ENCODE results near the gene TMEM229B. TPM values are rescaled to one million over a fixed set of nuclear protein-coding genes. Genes with fewer than 3 reads are reported as not detected.

Gene TMEM229B
- polyA plus RNA-seq, 4 donors = 6.5 to 27.5 (median 11.4) TPM

DNA sequence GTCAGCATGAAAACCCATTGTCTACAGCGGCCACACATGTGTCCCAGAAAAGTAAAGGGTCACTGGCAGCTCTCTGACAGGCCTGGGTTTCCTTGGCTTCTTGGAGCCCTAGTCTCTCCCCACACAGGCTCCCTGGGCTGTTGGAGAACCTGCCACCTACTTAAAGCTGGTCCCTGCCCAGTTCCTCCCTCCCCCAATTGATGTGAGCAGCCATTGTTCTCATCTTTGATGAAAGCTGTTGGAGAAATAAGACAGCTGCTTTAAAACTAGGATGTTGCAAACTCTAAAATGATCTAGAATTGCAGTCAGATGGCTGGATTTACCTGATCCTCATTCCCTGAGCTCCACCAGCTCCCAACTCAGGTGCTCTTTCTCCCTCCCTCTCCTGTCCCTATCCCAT, 39.8 kb upstream of the TMEM229B start:
- WGBS, 3 donors = 38 to 88% (median 58%) methylated on average over 1 of the region's 1 CpG
- Histone ChIP-seq H3K36me3 (ENCODE audit: control insufficient read depth in 3 of 3, insufficient read depth in 2 of 3, low read depth in 1 of 3, low read length in 3 of 3) (no peaks in the 10 kb centered on the region), H3K4me1 (ENCODE audit: control insufficient read depth in 3 of 3, insufficient read depth in 2 of 3, low read depth in 1 of 3, low read length in 2 of 3) (peaks cover 0 to 11% (median 0%) of the 10 kb centered on the region in 3 donors), H3K27me3 (ENCODE audit: control insufficient read depth in 3 of 3, insufficient read depth in 3 of 3, low read length in 3 of 3) (peaks cover 0 to 3% (median 0%) of the 10 kb centered on the region in 3 donors), H3K4me3 (ENCODE audit: low read depth in 1 of 3, low read length in 3 of 3) (no peak overlapping the region), H3K27ac (ENCODE audit: low read depth in 1 of 3, low read length in 2 of 3) (no peak overlapping the region), H3K9me3 (ENCODE audit: control insufficient read depth in 2 of 2, insufficient read depth in 1 of 2, low read depth in 1 of 2, low read length in 1 of 2) (no peaks in the 10 kb centered on the region)
- FAIRE-seq (no peak), DNase-seq (no peak)

DNA sequence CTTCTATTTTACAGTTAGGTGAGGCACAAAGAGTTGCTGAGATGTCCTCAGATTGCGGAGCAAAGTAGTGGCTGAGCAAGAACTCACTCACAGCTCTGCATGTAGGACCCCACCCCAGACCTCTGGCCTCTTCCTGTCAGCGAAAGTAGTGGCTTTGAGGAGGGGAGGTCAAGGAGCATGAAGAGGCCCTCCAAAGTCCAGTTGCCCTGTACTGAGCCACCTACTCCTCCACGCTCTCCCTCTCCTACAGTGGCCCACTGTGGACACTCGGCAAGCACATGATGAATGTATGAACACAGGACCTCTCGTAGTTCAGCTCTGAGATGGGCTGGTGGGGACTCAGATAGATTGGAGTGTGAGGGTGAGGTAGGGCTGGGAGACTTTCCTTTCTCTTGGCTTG, 39.2 kb upstream of the TMEM229B start:
- DNase-seq (no peak), FAIRE-seq (no peak)
- WGBS, 3 donors = 83 to 91% (median 87%) methylated on average over 5 of the region's 5 CpGs
- Histone ChIP-seq H3K27ac (ENCODE audit: low read depth in 1 of 3, low read length in 2 of 3) (no peak overlapping the region), H3K27me3 (ENCODE audit: control insufficient read depth in 3 of 3, insufficient read depth in 3 of 3, low read length in 3 of 3) (peaks cover 0 to 3% (median 0%) of the 10 kb centered on the region in 3 donors), H3K9me3 (ENCODE audit: control insufficient read depth in 2 of 2, insufficient read depth in 1 of 2, low read depth in 1 of 2, low read length in 1 of 2) (no peaks in the 10 kb centered on the region), H3K36me3 (ENCODE audit: control insufficient read depth in 3 of 3, insufficient read depth in 2 of 3, low read depth in 1 of 3, low read length in 3 of 3) (no peaks in the 10 kb centered on the region), H3K4me3 (ENCODE audit: low read depth in 1 of 3, low read length in 3 of 3) (no peak overlapping the region), H3K4me1 (ENCODE audit: control insufficient read depth in 3 of 3, insufficient read depth in 2 of 3, low read depth in 1 of 3, low read length in 2 of 3) (peaks cover 0 to 11% (median 0%) of the 10 kb centered on the region in 3 donors)

DNA sequence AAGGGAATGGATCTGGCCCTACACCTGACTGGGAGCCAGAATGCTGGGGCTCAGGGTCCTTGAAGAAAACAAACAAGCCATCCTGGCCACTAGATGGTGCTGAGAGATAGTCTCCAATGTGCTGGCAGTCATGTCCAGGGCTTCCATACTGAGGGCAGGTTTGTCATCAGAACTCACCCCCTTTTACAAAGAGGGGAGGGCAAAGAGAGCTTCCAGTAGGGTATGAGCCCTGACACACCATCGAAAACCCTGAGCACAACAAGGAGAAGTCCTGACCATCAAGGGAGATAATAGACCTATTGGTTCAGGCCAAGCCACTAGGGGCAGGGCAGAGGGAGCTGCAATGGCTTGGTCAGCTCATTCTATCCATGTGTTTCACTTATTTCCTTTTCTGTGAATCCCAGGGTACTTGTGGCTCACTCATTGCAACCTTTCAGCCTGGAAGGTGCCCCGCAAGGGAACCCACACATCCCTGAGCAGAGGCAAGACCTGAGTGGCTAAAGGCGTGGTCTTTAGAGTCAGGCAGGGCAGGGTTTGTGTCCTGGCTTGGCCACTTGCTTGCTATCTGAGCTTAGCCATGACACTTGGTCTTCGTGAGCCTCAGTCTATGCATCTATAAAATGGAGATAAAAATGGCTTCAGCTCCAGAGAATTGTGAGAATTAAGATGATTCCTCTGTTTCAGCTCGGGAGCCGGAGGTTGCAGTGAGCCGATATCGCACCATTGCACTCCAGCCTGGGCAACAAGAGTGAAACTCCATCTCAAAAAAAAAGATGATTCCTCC, 38.3 kb upstream of the TMEM229B start:
- peak overlapping the region in 1 of 3 donors; percentile 19 for H3K27ac ChIP-seq (ENCODE audit: low read depth in 1 of 3, low read length in 2 of 3)
- no peaks in the 10 kb centered on the region for H3K36me3 ChIP-seq (ENCODE audit: control insufficient read depth in 3 of 3, insufficient read depth in 2 of 3, low read depth in 1 of 3, low read length in 3 of 3)
- H3K4me1 ChIP-seq (ENCODE audit: control insufficient read depth in 3 of 3, insufficient read depth in 2 of 3, low read depth in 1 of 3, low read length in 2 of 3) = peaks cover 0 to 3% (median 0%) of the 10 kb centered on the region in 3 donors
- no peak for FAIRE-seq
- peaks cover 0 to 3% (median 0%) of the 10 kb centered on the region in 3 donors for H3K27me3 ChIP-seq (ENCODE audit: control insufficient read depth in 3 of 3, insufficient read depth in 3 of 3, low read length in 3 of 3)
- 76 to 80% (median 78%) methylated on average over 8 of the region's 8 CpGs for whole genome bisulfite sequencing, 3 donors
- no peak overlapping the region for H3K4me3 ChIP-seq (ENCODE audit: low read depth in 1 of 3, low read length in 3 of 3)
- DNase-seq = peak; percentile 80 to 82
- H3K9me3 ChIP-seq (ENCODE audit: control insufficient read depth in 2 of 2, insufficient read depth in 1 of 2, low read depth in 1 of 2, low read length in 1 of 2) = no peaks in the 10 kb centered on the region

DNA sequence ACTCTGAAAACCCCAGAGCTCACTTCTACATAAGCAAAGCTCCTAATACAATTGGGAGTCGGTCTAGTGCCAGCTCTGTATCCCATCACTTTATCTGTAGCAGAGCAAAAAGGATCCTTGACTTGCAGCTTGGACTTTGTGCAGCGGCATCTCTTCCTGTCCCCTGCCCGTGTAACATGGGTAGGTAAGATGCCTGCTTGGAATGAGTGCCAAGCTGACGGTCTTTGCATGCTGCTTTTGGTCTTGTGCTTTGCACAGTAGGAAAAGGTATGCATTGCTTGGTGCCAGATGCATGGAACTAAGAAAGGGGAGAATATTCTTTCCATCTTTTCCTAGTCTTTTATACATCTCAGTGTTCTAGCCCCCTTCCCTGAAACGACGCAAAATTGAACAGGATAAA, 37.7 kb upstream of the TMEM229B start:
- Histone ChIP-seq H3K9me3 (ENCODE audit: control insufficient read depth in 2 of 2, insufficient read depth in 1 of 2, low read depth in 1 of 2, low read length in 1 of 2) (no peaks in the 10 kb centered on the region), H3K4me1 (ENCODE audit: control insufficient read depth in 3 of 3, insufficient read depth in 2 of 3, low read depth in 1 of 3, low read length in 2 of 3) (peaks cover 0 to 3% (median 0%) of the 10 kb centered on the region in 3 donors), H3K27me3 (ENCODE audit: control insufficient read depth in 3 of 3, insufficient read depth in 3 of 3, low read length in 3 of 3) (peaks cover 0 to 3% (median 0%) of the 10 kb centered on the region in 3 donors), H3K4me3 (ENCODE audit: low read depth in 1 of 3, low read length in 3 of 3) (no peak overlapping the region), H3K27ac (ENCODE audit: low read depth in 1 of 3, low read length in 2 of 3) (no peak overlapping the region), H3K36me3 (ENCODE audit: control insufficient read depth in 3 of 3, insufficient read depth in 2 of 3, low read depth in 1 of 3, low read length in 3 of 3) (no peaks in the 10 kb centered on the region)
- FAIRE-seq (no peak), DNase-seq (peak in 1 of 2 donors; percentile 33)
- WGBS, 3 donors = 42 to 59% (median 45%) methylated on average over 6 of the region's 6 CpGs

DNA sequence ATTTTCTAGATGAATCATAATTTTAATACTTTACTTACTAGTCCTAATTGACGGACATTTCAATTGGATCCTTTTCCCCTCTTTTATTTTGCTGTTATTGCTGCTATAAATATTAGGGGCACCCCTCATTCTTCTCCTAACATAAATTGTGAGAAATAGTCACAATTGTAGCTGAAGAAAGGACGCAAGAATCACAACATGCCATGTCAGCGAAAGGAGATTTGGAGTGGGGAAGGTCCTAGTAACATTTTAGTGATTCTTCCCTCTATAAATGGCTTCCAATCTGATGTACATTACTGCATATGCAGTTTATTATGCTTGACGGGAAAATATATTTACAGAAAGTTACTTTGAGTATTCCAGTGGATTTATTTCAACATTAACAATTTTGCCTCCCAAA, 36.9 kb upstream of the TMEM229B start:
- H3K27ac ChIP-seq (ENCODE audit: low read depth in 1 of 3, low read length in 2 of 3) = no peak overlapping the region
- H3K4me3 ChIP-seq (ENCODE audit: low read depth in 1 of 3, low read length in 3 of 3) = no peak overlapping the region
- WGBS, 3 donors = 87 to 91% (median 89%) methylated on average over 4 of the region's 4 CpGs
- no peaks in the 10 kb centered on the region for H3K9me3 ChIP-seq (ENCODE audit: control insufficient read depth in 2 of 2, insufficient read depth in 1 of 2, low read depth in 1 of 2, low read length in 1 of 2)
- DNase-seq (no peak), FAIRE-seq (no peak)
- peaks cover 0 to 3% (median 0%) of the 10 kb centered on the region in 3 donors for H3K27me3 ChIP-seq (ENCODE audit: control insufficient read depth in 3 of 3, insufficient read depth in 3 of 3, low read length in 3 of 3)
- H3K4me1 ChIP-seq (ENCODE audit: control insufficient read depth in 3 of 3, insufficient read depth in 2 of 3, low read depth in 1 of 3, low read length in 2 of 3) = peaks cover 0 to 3% (median 0%) of the 10 kb centered on the region in 3 donors
- no peaks in the 10 kb centered on the region for H3K36me3 ChIP-seq (ENCODE audit: control insufficient read depth in 3 of 3, insufficient read depth in 2 of 3, low read depth in 1 of 3, low read length in 3 of 3)

DNA sequence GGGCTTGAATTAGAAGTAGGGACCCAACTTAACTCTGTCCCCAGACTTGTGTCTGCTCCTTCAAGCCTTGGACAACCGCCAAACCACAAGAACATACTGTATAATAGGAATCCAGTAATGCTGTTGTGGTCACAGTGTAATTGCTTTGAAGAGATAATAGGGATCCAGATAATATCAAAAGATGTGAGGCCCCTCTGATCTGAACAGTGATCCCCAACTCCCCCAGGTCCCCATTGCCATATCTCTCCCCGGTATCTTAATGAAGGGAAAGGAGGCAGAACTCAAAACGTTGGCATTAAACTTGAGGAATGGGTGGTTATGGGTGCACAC, 36.1 kb upstream of the TMEM229B start:
- H3K9me3 ChIP-seq (ENCODE audit: control insufficient read depth in 2 of 2, insufficient read depth in 1 of 2, low read depth in 1 of 2, low read length in 1 of 2) = no peaks in the 10 kb centered on the region
- WGBS, 3 donors = 54 to 60% (median 54%) methylated on average over 3 of the region's 3 CpGs
- H3K27ac ChIP-seq (ENCODE audit: low read depth in 1 of 3, low read length in 2 of 3) = no peak overlapping the region
- H3K36me3 ChIP-seq (ENCODE audit: control insufficient read depth in 3 of 3, insufficient read depth in 2 of 3, low read depth in 1 of 3, low read length in 3 of 3) = no peaks in the 10 kb centered on the region
- H3K27me3 ChIP-seq (ENCODE audit: control insufficient read depth in 3 of 3, insufficient read depth in 3 of 3, low read length in 3 of 3) = peaks cover 0 to 3% (median 0%) of the 10 kb centered on the region in 3 donors
- no peak for DNase-seq
- H3K4me1 ChIP-seq (ENCODE audit: control insufficient read depth in 3 of 3, insufficient read depth in 2 of 3, low read depth in 1 of 3, low read length in 2 of 3) = peaks cover 0 to 3% (median 0%) of the 10 kb centered on the region in 3 donors
- no peak overlapping the region for H3K4me3 ChIP-seq (ENCODE audit: low read depth in 1 of 3, low read length in 3 of 3)
- FAIRE-seq = no peak

DNA sequence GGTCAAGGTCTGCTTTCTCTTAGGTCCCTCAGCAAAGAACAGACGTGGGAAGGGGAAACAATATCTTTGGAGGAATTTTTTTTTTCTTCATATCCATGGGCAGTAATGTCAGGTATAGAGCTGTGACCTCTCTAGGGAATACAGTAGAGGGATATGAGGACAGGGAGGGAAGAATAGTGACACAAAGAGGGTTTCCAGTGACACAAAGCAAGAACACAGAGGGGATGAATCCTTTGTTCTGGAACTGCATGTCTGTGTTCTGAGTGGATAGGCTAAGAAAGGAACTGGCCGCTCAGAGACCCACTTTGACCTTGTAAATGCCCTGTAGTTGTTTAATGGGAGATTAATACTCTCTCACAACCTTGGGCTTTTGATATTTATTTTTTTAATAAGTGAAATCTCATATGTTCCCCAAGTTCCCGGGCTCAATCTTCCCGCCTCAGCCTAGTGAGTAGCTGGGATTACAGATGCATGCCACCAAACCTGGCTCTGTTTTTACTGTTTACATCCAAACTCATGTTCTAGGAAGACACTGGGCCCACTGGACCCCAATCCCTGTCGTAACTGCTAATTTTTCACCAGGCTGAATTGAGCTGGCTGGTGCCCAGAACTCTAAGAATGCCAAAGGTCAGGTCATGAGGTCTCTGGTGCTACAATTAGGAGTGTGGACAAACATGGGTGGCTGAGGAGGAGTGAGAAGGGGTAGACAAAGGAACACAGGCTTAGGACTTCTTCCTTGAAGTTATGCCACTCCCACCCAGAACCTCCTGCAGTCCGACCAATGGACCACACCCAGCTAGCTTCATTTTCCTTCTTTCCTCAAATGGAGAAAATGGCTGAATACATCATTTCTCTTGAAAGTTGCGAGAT, 35.5 kb upstream of the TMEM229B start:
- H3K27me3 ChIP-seq (ENCODE audit: control insufficient read depth in 3 of 3, insufficient read depth in 3 of 3, low read length in 3 of 3) = peaks cover 0 to 5% (median 0%) of the 10 kb centered on the region in 3 donors
- no peak overlapping the region for H3K27ac ChIP-seq (ENCODE audit: low read depth in 1 of 3, low read length in 2 of 3)
- no peak overlapping the region for H3K4me3 ChIP-seq (ENCODE audit: low read depth in 1 of 3, low read length in 3 of 3)
- peaks cover 0 to 3% (median 0%) of the 10 kb centered on the region in 3 donors for H3K4me1 ChIP-seq (ENCODE audit: control insufficient read depth in 3 of 3, insufficient read depth in 2 of 3, low read depth in 1 of 3, low read length in 2 of 3)
- no peaks in the 10 kb centered on the region for H3K36me3 ChIP-seq (ENCODE audit: control insufficient read depth in 3 of 3, insufficient read depth in 2 of 3, low read depth in 1 of 3, low read length in 3 of 3)
- no peaks in the 10 kb centered on the region for H3K9me3 ChIP-seq (ENCODE audit: control insufficient read depth in 2 of 2, insufficient read depth in 1 of 2, low read depth in 1 of 2, low read length in 1 of 2)
- FAIRE-seq = no peak
- peak in 1 of 2 donors; percentile 21 for DNase-seq
- 62 to 71% (median 65%) methylated on average over 7 of the region's 7 CpGs for WGBS, 3 donors

DNA sequence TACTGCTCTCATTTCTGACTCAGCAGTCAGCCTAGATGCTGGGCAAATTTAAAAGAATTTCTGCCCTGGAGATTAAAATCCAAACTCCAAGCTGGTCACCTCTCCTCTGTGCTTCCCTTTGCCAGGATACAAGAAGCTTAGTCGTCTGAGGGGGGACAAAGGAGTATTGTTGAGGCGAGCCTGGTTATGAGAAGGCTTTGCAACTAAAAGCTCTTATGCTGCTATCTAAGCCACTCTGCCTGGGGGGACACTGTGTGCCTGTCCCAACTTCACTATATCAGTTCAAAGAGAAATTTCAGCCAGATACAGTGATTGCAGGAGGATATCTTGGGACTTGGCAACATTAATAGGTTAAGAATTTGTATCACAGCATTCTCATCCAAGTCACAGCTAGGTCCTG, 33.7 kb upstream of the TMEM229B start:
- Histone ChIP-seq H3K27ac (ENCODE audit: low read depth in 1 of 3, low read length in 2 of 3) (no peak overlapping the region), H3K4me3 (ENCODE audit: low read depth in 1 of 3, low read length in 3 of 3) (no peak overlapping the region), H3K27me3 (ENCODE audit: control insufficient read depth in 3 of 3, insufficient read depth in 3 of 3, low read length in 3 of 3) (peaks cover 0 to 5% (median 0%) of the 10 kb centered on the region in 3 donors), H3K36me3 (ENCODE audit: control insufficient read depth in 3 of 3, insufficient read depth in 2 of 3, low read depth in 1 of 3, low read length in 3 of 3) (no peaks in the 10 kb centered on the region), H3K9me3 (ENCODE audit: control insufficient read depth in 2 of 2, insufficient read depth in 1 of 2, low read depth in 1 of 2, low read length in 1 of 2) (no peaks in the 10 kb centered on the region), H3K4me1 (ENCODE audit: control insufficient read depth in 3 of 3, insufficient read depth in 2 of 3, low read depth in 1 of 3, low read length in 2 of 3) (peaks cover 0 to 3% (median 0%) of the 10 kb centered on the region in 3 donors)
- FAIRE-seq (no peak), DNase-seq (no peak)
- WGBS, 3 donors = 53 to 60% (median 58%) methylated on average over 2 of the region's 2 CpGs

All from small intestine (tissue), 7 donors.